GM12873 (cell line): ENCODE data around the gene KIAA0232.
A peak's percentile ranks its signal among the peaks of the same experiment; 100 is the strongest.

Experiments used
- TF ChIP-seq, protein P1 (sequence below): IDR thresholded peaks from 2 replicates; pipeline ENCODE4 v1.5.1; 2012; ENCODE audit warnings: low read depth, mild to moderate bottlenecking, moderate library complexity, low read length, control low read depth; ENCODE audit not compliant: insufficient read depth; ENCODE audit errors: missing control alignments

KIAA0232 gene

DNA sequence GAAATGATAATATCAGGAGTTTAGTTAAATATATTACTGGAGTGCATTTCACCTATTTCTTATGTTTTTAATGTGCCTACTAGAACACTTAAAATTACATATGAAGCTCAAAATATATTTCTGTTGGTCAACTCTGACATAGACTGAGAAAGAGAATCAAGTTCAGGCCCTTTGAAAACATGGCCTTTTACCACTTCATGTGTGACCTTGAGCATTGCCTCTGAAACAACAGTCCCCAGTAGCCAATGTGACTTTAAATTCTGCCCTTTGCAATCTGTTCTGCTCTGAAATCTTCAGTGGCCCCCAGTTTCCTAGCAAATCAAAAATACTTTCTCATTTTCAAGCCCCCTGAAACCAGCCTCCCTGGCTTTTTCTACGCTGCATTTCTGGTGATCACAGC is 77.0 kb downstream of the KIAA0232 start:
- TF ChIP-seq, protein P1, sequence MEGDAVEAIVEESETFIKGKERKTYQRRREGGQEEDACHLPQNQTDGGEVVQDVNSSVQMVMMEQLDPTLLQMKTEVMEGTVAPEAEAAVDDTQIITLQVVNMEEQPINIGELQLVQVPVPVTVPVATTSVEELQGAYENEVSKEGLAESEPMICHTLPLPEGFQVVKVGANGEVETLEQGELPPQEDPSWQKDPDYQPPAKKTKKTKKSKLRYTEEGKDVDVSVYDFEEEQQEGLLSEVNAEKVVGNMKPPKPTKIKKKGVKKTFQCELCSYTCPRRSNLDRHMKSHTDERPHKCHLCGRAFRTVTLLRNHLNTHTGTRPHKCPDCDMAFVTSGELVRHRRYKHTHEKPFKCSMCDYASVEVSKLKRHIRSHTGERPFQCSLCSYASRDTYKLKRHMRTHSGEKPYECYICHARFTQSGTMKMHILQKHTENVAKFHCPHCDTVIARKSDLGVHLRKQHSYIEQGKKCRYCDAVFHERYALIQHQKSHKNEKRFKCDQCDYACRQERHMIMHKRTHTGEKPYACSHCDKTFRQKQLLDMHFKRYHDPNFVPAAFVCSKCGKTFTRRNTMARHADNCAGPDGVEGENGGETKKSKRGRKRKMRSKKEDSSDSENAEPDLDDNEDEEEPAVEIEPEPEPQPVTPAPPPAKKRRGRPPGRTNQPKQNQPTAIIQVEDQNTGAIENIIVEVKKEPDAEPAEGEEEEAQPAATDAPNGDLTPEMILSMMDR = no peak

DNA sequence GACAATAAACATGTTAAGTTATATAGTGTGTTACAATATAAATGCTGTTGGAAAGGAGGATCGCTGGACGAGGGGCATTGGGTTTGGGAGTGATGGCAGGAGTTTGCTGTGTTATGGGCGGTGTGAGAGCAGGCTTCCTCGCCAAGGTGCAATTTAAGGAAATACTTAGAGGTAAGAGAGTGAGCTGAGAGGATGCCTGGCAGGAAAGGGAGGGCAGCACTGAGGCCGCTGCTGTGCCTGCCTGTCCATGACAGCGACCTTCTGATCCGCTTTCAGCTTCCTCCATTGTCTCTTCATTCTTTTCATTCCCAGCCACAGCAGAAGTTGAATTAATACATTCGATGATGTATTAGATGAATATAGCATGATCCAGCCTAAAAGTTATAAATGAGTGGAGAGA is 85.9 kb downstream of the KIAA0232 start:
- TF ChIP-seq, protein P1 = no peak

DNA sequence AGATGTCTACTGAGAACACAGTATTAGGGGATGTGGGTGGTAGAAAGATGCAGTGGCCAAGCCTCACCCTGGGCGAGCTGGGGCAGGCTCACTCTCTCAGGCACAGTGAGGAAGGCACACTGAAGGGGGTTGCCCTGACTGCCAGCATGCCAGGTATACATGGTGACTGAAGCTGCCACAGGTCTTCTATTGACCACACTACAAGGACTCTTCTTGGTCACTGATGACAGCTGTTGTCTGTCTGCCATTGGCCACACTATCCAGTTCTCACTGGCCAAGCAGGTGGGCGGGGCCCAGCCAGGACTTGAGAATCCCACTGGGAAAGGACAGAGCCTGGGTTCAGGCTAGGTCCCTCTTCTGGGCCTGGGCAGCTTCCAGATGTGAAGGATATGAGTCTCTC is 87.4 kb downstream of the KIAA0232 start:
- TF ChIP-seq, protein P1 = no peak

DNA sequence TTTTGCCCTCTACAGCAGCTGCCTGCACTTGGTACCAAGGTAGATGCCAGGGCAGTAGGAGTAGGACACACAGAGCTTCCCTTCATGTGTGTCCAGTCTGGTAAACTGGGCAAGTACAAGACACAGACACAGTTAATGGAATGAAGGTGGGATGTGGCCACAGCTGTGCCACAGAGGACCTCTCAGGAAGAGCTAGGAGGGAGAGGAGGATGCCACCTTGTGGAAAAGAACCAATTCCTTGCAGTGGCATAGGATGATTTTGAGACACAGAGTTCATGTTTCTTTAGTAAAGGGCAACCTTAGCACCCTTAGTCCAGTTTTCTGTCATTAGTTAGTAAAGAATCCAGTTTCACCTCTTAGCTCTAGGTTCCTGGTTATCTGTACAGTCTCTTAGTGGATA is 90.8 kb downstream of the KIAA0232 start:
- TF ChIP-seq, protein P1 = no peak

DNA sequence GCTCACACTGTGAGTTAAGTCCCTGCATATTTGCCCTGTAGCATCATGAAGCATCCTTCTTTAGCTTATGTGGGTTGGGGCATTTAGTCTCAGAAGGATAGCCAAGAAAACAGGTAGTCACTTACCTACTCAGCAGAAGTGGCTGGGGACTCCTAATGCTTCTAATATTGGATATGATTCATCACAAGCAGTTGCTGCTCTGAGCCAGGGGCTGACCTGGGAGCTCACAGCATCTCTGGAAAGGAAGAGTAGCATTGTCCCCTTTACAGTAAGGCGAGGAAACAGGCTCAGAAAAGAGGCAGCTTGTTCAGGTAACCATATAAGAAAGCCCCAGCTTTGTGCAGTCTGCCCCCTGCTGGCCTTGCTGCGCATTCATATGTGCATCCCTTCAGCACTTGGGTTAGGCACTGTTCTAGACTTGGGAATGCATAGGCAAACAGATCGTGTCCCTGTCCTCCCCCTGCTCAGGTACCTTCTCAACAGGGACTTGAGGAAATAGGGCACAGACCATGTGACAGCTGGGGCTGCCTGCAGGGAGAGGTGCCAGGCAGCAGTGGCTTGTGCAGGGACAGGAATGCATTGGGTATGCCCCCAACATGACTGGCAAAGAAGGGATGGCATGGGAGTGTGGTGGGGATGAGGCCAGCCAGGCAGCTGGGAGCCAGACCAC is 91.4 kb downstream of the KIAA0232 start:
- TF ChIP-seq, protein P1 = peak; percentile 97

DNA sequence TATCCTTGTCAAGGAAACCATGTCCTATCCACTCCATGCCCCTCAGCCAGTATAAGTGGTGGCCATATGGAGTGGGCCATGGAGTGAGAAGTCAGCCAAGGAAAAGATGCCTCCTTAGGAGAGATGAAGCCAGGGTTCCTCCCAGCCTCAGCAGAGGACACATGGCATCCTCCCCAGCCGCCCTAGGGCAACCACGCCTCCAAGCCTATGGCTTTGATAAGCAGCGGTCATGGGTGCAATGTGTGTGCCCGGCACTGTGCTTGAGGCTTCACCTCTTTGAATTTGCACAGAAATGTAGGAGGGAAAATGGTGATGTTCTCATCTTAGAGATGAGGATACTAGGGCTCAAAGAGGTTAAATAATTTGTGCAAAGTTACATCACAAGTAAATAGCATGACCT is 92.5 kb downstream of the KIAA0232 start:
- TF ChIP-seq, protein P1 = no peak

DNA sequence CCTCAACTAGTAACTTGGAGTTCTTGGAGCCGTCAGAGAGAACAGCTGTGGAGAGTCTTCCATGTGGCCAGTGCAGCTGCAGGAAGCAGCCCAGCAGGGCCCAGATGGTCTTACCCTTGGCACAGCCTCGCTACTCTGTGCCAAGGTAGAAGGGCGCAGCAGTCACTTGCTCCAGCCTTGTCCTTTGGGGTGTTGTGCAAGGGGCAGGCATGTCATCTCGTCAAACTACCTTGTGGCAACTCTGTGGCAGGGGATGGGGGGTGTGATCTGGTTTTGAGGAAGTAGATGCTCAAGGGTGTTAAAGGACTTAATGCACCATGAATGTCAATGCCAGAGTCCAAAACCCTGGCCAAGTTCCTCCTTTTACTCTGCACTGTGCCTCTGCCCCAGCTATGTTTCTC is 92.9 kb downstream of the KIAA0232 start:
- TF ChIP-seq, protein P1 = no peak
